HEK293 (cell line): ENCODE measurements around the gene CXCL16.

Source experiments
- CTCF ChIA-PET: fragments of 350-600 bp; formaldehyde crosslinking; extraction: SDS; loops from one replicate; lab custom pipeline; 2021; ENCODE audit warnings: antibody characterized with exemption; lab: Yijun Ruan, JAX
- POLR2A ChIA-PET: fragments of 300-600 bp; formaldehyde crosslinking; extraction: SDS; loops from one replicate; lab custom pipeline; 2020; ENCODE audit warnings: antibody characterized with exemption, inconsistent platforms; lab: Yijun Ruan, JAX
- H3K27ac ChIP-seq: fragments of 200-500 bp; sonication (Bioruptor generic); 2 replicates; pipeline ENCODE4 v1.5.1; 2014; ENCODE audit warnings: low read depth, low read length, control low read depth, inconsistent platforms; ENCODE audit errors: extremely low read depth
- H3K36me3 ChIP-seq, 2 experiments: fragments of 200-500 bp in 1 of 2; sonication (Bioruptor generic) in 1 of 2; 1 replicate in 1 of 2; 2 replicates in 1 of 2; pipeline ENCODE4 v1.5.1; 2014 to 2017; ENCODE audit warnings: inconsistent platforms in 2 of 2, low read length in 2 of 2; ENCODE audit not compliant: control insufficient read depth in 2 of 2, insufficient read depth in 1 of 2
- H3K4me1 ChIP-seq: fragments of 200-500 bp; sonication (Bioruptor generic); 2 replicates; pipeline ENCODE4 v1.5.1; 2014; ENCODE audit warnings: mild to moderate bottlenecking, low read length, inconsistent platforms; ENCODE audit not compliant: control insufficient read depth, insufficient read depth
- H3K4me3 ChIP-seq: 2 replicates; pipeline ENCODE4 v1.5.1; 2011; ENCODE audit warnings: low read depth, mild to moderate bottlenecking, control low read depth, low read length, moderate library complexity
- H3K9me3 ChIP-seq: fragments of 200-500 bp; sonication (Bioruptor generic); 2 replicates; pipeline ENCODE4 v1.5.1; 2014; ENCODE audit warnings: low read depth, low read length, inconsistent platforms; ENCODE audit not compliant: control insufficient read depth, insufficient read depth
- TRIM28 ChIP-seq: IDR thresholded peaks from 2 replicates; pipeline ENCODE4 v1.6.1; 2011; ENCODE audit warnings: low read length, control low read depth, borderline replicate concordance
- ZBTB11 ChIP-seq: fragments of 450-650 bp; formaldehyde crosslinking; conservative IDR thresholded peaks from 2 replicates; pipeline ENCODE4 v1.5.1; 2016; ENCODE audit warnings: low read depth, missing biosample characterization, missing genetic modification characterization
- ZBTB26 ChIP-seq: fragments of 450-650 bp; formaldehyde crosslinking; optimal IDR thresholded peaks from 2 replicates; pipeline ENCODE3; 2016; ENCODE audit warnings: missing biosample characterization, mild to moderate bottlenecking, missing genetic modification characterization
- ZNF114 ChIP-seq: fragments of 450-650 bp; formaldehyde crosslinking; IDR thresholded peaks from 2 replicates; pipeline ENCODE4 v1.5.0; 2017; ENCODE audit warnings: missing biosample characterization, missing genetic modification characterization
- ZNF174 ChIP-seq: fragments of 450-650 bp; formaldehyde crosslinking; IDR thresholded peaks from 2 replicates; pipeline ENCODE4 v1.5.0; 2017; ENCODE audit warnings: missing biosample characterization, mild to moderate bottlenecking, missing genetic modification characterization
- ZNF302 ChIP-seq: fragments of 450-650 bp; formaldehyde crosslinking; IDR thresholded peaks from 2 replicates; pipeline ENCODE4 v1.5.1; 2016; ENCODE audit warnings: missing biosample characterization, missing genetic modification characterization, low read depth
- ZNF354C ChIP-seq: fragments of 450-650 bp; formaldehyde crosslinking; IDR thresholded peaks from 2 replicates; pipeline ENCODE4 v1.5.1; 2016; ENCODE audit warnings: missing biosample characterization, missing genetic modification characterization, low read depth, borderline replicate concordance
- ZNF391 ChIP-seq: fragments of 450-650 bp; formaldehyde crosslinking; IDR thresholded peaks from 2 replicates; pipeline ENCODE4 v1.5.1; 2016; ENCODE audit warnings: low read depth, missing biosample characterization, missing genetic modification characterization, borderline replicate concordance
- ZNF514 ChIP-seq: fragments of 450-650 bp; formaldehyde crosslinking; IDR thresholded peaks from 2 replicates; pipeline ENCODE4 v1.5.1; 2016; ENCODE audit warnings: missing biosample characterization, missing genetic modification characterization
- ZNF600 ChIP-seq: fragments of 450-650 bp; formaldehyde crosslinking; IDR thresholded peaks from 2 replicates; pipeline ENCODE4 v1.5.1; 2016; ENCODE audit warnings: missing biosample characterization, missing genetic modification characterization
- ZNF645 ChIP-seq: fragments of 450-650 bp; formaldehyde crosslinking; IDR thresholded peaks from 2 replicates; pipeline ENCODE4; 2016; ENCODE audit warnings: missing biosample characterization, missing genetic modification characterization
- ZNF792 ChIP-seq: fragments of 450-650 bp; formaldehyde crosslinking; IDR thresholded peaks from 2 replicates; pipeline ENCODE4 v1.5.1; 2016; ENCODE audit warnings: missing biosample characterization, missing genetic modification characterization
- ZSCAN23 ChIP-seq: fragments of 450-650 bp; formaldehyde crosslinking; IDR thresholded peaks from 2 replicates; pipeline ENCODE4 v1.5.1; 2016; ENCODE audit warnings: missing biosample characterization, missing genetic modification characterization
- TF ChIP-seq, protein P1 (sequence below): fragments of 450-650 bp; formaldehyde crosslinking; IDR thresholded peaks from 2 replicates; pipeline ENCODE4 v1.5.1; 2016; ENCODE audit warnings: missing biosample characterization, missing genetic modification characterization
- TF ChIP-seq, protein P2 (sequence below): fragments of 450-650 bp; formaldehyde crosslinking; IDR thresholded peaks from 2 replicates; pipeline ENCODE4 v1.5.1; 2016; ENCODE audit warnings: missing biosample characterization, missing genetic modification characterization
- TF ChIP-seq, protein P3 (sequence below): fragments of 450-650 bp; formaldehyde crosslinking; IDR thresholded peaks from 2 replicates; pipeline ENCODE4 v1.5.1; 2016; ENCODE audit warnings: missing biosample characterization, missing genetic modification characterization, low read depth
- TF ChIP-seq, protein P4 (sequence below): fragments of 450-650 bp; formaldehyde crosslinking; IDR thresholded peaks from 2 replicates; pipeline ENCODE4 v1.5.0; 2017; ENCODE audit warnings: missing biosample characterization, missing genetic modification characterization, borderline replicate concordance

Gene CXCL16

GRCh38 chr17:4769628-4770027 lies 29.9 kb upstream of the CXCL16 start:
- H3K4me3 ChIP-seq, result no peak overlapping the region
- POLR2A ChIA-PET, result no interaction called here
- no peaks in the 10 kb centered on the region for H3K36me3 ChIP-seq
- no peaks in the 10 kb centered on the region for H3K9me3 ChIP-seq
- H3K4me1 ChIP-seq, result no peaks in the 10 kb centered on the region
- CTCF ChIA-PET, result interaction anchor here (0.7 kb wide), 1 partner anchor 37 kb away, joined by 3 read pairs; no protein-coding TSS in a partner anchor
- TF ChIP-seq TRIM28 (no peak), ZNF514 (tag by site-specific recombination) (no peak), ZNF792 (tag by site-specific recombination) (no peak), ZBTB26 (tag by site-specific recombination) (no peak), ZNF600 (tag by site-specific recombination) (no peak)
- TF ChIP-seq, protein P1, sequence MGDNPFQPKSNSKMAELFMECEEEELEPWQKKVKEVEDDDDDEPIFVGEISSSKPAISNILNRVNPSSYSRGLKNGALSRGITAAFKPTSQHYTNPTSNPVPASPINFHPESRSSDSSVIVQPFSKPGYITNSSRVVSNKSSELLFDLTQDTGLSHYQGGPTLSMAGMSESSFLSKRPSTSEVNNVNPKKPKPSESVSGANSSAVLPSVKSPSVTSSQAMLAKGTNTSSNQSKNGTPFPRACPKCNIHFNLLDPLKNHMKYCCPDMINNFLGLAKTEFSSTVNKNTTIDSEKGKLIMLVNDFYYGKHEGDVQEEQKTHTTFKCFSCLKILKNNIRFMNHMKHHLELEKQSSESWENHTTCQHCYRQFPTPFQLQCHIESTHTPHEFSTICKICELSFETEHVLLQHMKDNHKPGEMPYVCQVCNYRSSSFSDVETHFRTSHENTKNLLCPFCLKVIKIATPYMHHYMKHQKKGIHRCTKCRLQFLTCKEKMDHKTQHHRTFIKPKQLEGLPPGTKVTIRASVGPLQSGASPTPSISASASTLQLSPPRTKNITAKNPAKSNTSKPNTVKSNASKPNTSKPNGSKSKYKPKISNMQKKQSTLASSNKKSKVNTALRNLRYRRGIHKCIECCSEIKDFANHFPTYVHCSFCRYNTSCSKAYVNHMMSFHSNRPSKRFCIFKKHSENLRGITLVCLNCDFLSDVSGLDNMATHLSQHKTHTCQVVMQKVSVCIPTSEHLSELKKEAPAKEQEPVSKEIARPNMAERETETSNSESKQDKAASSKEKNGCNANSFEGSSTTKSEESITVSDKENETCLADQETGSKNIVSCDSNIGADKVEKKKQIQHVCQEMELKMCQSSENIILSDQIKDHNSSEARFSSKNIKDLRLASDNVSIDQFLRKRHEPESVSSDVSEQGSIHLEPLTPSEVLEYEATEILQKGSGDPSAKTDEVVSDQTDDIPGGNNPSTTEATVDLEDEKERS, result no peak
- TF ChIP-seq, protein P2, sequence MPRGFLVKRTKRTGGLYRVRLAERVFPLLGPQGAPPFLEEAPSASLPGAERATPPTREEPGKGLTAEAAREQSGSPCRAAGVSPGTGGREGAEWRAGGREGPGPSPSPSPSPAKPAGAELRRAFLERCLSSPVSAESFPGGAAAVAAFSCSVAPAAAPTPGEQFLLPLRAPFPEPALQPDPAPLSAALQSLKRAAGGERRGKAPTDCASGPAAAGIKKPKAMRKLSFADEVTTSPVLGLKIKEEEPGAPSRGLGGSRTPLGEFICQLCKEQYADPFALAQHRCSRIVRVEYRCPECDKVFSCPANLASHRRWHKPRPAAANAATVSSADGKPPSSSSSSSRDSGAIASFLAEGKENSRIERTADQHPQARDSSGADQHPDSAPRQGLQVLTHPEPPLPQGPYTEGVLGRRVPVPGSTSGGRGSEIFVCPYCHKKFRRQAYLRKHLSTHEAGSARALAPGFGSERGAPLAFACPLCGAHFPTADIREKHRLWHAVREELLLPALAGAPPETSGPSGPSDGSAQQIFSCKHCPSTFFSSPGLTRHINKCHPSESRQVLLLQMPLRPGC, result no peak
- TF ChIP-seq, protein P3, sequence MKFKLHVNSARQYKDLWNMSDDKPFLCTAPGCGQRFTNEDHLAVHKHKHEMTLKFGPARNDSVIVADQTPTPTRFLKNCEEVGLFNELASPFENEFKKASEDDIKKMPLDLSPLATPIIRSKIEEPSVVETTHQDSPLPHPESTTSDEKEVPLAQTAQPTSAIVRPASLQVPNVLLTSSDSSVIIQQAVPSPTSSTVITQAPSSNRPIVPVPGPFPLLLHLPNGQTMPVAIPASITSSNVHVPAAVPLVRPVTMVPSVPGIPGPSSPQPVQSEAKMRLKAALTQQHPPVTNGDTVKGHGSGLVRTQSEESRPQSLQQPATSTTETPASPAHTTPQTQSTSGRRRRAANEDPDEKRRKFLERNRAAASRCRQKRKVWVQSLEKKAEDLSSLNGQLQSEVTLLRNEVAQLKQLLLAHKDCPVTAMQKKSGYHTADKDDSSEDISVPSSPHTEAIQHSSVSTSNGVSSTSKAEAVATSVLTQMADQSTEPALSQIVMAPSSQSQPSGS, result no peak
- TF ChIP-seq, protein P4, sequence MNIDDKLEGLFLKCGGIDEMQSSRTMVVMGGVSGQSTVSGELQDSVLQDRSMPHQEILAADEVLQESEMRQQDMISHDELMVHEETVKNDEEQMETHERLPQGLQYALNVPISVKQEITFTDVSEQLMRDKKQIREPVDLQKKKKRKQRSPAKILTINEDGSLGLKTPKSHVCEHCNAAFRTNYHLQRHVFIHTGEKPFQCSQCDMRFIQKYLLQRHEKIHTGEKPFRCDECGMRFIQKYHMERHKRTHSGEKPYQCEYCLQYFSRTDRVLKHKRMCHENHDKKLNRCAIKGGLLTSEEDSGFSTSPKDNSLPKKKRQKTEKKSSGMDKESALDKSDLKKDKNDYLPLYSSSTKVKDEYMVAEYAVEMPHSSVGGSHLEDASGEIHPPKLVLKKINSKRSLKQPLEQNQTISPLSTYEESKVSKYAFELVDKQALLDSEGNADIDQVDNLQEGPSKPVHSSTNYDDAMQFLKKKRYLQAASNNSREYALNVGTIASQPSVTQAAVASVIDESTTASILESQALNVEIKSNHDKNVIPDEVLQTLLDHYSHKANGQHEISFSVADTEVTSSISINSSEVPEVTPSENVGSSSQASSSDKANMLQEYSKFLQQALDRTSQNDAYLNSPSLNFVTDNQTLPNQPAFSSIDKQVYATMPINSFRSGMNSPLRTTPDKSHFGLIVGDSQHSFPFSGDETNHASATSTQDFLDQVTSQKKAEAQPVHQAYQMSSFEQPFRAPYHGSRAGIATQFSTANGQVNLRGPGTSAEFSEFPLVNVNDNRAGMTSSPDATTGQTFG (tag by site-specific recombination), result no peak
- H3K27ac ChIP-seq, result no peak overlapping the region

GRCh38 chr17:4768298-4768697 lies 28.6 kb upstream of the CXCL16 start:
- TF ChIP-seq ZSCAN23, result no peak
- TF ChIP-seq ZNF174 (tag by site-specific recombination), result no peak
- no peak for TF ChIP-seq ZNF645 (tag by site-specific recombination)
- TF ChIP-seq ZNF391 (tag by site-specific recombination), result no peak
- TF ChIP-seq ZNF354C, result no peak
- no peak for TF ChIP-seq ZNF114 (tag by site-specific recombination)
- TF ChIP-seq ZNF302, result no peak
- no peak for TF ChIP-seq ZBTB11
- H3K4me1 ChIP-seq, result no peaks in the 10 kb centered on the region
- POLR2A ChIA-PET, result no interaction called here
- H3K9me3 ChIP-seq, result no peaks in the 10 kb centered on the region
- CTCF ChIA-PET, result interaction anchor here (1.4 kb wide), 1 partner anchor 21 kb away, joined by 8 read pairs; no protein-coding TSS in a partner anchor
- no peak overlapping the region for H3K4me3 ChIP-seq
- H3K27ac ChIP-seq, result no peak overlapping the region
- no peaks in the 10 kb centered on the region for H3K36me3 ChIP-seq
